Stomach (tissue), 4 donors: ENCODE results near the gene SRGAP2C.

Experiments used
- CTCF ChIP-seq, 7 experiments: fragments of 450-650 bp in 4 of 7; fragments of 200-600 bp in 3 of 7; sonication (generic) in 3 of 7; IDR thresholded peaks; one replicate each; pipeline ENCODE4 v1.5.1; 2016 to 2019; ENCODE audit warnings: antibody characterized with exemption in 7 of 7, control low read depth in 2 of 7, mild to moderate bottlenecking in 1 of 7
- POLR2A ChIP-seq, 4 donors: fragments of 450-650 bp; IDR thresholded peaks; one replicate each; pipeline ENCODE4 v1.6.1; 2016; ENCODE audit warnings: antibody characterized with exemption in 4 of 4, control low read depth in 2 of 4, mild to moderate bottlenecking in 1 of 4, moderate library complexity in 1 of 4
- POLR2AphosphoS5 ChIP-seq, 3 donors: sonication (generic); formaldehyde crosslinking; IDR thresholded peaks; one replicate each; pipeline ENCODE4 v1.6.1; 2016; ENCODE audit warnings: antibody characterized with exemption in 3 of 3

GRCh38 chr1:121417325-121417923, 232.6 kb downstream of the SRGAP2C start:
- TF ChIP-seq CTCF (IDR thresholded peaks at IDR 0.05), result no peak
- no peak for TF ChIP-seq POLR2A (IDR thresholded peaks at IDR 0.05)
- TF ChIP-seq POLR2AphosphoS5 (IDR thresholded peaks at IDR 0.05), result no peak
